Activated CD4-positive, alpha-beta T cell treated with anti-CD3 and anti-CD28 coated beads, Interleukin-2, Interleukin-4, amounts not matched to agents 100 ng/mL and 50 ng/mL, durations not matched to agents 16 hours and 8 hours (primary cell): ENCODE measurements around the gene CLRN2.
"Not testable (repeated sequence)": the region's sequence is repeated elsewhere in the genome, so short reads cannot be mapped to it uniquely, and the experiment has no call there.

ENCODE experiments used
- DNase-seq: peaks from one replicate; pipeline ENCODE4 v3.0.0-alpha.2; 2020; ENCODE audit warnings: low spot score

Gene CLRN2

DNA sequence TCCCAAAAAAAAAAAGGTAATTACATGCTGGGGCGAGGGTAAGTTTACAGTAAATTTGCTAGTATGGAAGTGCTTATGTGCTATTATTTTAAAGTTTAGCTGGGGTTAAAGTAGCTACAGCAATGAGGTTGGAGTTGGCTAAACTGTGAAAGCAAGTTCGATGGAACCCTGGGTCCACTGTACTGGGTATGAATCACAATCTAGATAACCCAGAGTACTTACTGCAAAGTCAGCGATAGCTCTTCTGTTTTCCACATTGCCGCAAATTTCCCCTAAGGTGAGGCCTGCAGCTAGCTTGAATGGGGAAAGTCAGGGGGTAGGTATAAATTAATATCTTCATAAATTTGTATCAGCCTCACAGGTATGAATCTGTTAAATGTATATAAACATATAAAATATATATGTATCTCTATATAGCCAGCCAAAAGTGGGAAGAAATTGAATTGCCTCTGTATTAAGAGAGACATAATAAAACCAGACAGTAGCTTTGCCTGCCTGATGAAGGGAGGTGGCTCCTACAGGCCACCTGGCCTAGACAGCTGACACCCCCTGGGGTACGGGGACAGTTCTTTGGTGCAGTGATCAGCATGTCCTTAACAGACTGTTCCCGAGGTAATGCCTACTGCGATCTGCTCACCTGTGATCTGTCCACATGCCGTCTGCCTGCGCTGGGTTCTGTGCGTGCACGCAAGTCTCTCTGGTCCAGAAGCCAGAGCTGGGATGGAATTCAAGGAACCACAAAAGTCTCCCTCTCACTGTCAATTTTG is 30.6 kb downstream of the CLRN2 start:
- DNase-seq = no peak

DNA sequence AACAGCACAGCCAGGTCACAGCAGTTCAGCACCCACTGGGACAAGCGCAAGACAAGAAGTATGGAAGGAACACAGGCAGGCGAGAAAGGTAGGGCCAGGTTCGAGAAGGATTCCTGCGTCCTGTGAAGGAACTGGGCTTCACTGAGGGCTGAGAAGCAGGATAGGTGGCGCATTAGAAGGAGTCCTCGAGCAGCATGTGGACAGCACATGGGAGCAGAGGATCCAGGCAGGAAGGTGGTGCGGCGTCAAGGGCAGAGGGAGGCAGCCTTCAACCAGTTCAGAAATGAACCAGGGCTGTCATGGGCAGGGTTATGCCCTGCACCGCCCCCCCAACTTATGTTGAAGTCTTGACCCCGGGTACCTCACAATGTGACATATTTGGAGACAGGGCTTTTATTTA is 31.3 kb downstream of the CLRN2 start:
- no peak for DNase-seq

DNA sequence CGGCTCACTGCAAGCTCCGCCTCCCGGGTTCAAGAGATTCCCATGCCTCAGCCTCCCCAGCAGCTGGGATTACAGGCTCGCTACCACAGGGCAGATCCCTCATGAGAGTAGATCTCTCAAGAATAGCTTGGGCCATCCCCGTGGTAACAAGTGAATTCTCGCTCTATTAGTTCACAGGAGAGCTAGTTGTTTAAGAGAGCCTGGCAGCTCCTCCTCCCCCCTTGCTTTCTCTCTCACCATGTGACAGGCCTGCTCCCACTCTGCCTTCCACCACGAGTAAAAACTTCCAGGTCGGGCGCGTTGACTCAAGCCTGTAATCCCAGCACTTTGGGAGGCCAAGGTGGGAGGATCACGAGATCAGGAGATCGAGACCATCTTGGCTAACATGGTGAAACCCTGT is 31.7 kb downstream of the CLRN2 start:
- DNase-seq = no peak

DNA sequence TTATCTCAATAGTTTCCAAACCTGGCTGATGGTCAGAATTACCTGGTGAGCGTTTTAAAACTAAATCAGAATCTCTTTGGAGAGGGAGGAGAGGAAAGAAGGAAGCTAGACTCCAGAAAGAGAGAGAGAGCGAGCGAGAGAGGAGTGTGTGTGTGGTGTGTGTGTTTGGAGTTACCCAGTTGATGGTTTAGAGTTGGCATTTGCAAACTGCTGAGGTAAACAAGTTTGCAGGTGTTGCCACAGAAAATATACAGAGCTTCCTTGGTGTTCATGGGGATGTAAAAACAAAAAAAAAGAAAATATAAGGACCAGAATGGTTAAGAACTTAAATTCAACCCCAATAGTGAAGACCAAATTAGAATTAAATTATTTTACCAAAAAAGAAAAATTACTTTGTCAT is 35.6 kb downstream of the CLRN2 start:
- DNase-seq = no peak

GRCh38 chr4:17552427-17552826 is 37.5 kb downstream of the CLRN2 start:
- no peak for DNase-seq

DNA sequence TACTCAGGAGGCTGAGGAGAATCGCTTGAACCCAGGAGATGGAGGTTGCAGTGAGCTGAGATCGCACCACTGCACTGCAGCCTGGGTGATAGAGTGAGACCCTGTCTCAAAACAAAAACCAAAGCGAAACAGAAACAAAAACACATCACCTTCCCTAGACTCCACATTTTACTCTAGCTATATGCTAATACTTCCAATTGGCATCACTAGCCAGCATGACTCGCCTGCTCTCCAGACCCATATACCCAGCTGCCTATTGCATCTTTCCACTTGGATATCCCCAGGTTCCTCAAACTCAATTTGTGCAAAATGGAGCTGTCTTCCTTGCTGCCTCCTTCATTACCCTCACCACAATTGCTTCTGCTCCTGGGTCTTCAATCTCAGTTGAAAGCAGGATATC is 39.6 kb downstream of the CLRN2 start:
- DNase-seq = no peak

DNA sequence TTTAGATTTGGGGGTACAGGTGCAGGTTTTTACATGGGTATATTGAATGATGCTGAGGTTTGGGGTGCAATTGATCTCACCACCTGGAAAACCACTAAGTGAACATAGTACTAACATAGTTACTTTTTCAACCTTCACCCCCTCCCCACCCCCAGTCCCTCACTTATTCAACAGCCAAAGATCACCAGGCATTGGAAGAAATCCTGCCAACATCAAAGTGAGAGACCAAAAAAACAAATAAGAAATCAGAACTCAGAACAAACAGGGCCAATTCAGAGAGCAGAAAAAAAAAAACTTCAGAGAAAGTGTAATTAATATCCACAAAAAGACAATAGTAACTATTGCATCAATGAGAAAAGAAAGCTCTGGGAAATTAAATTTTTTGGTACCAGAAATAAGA is 41.5 kb downstream of the CLRN2 start:
- no peak for DNase-seq

DNA sequence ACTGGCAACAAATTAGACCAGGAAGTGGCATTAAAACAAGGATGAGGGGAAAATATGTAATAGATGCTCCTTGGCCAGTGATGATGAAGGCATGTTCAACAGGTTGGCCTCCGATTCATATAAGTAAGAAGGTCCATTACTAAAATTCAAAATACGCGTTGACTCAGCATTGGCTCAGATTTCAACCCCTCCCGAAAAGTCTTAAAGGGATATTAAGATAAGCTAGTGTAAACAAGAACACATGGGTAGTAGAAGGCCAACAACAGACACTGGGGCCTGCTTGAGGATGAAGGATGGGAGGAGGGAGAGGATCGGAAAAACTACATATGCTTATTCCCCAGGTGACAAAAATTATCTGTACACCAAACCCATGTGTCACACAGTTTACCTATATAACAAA is 42.9 kb downstream of the CLRN2 start:
- no peak for DNase-seq

DNA sequence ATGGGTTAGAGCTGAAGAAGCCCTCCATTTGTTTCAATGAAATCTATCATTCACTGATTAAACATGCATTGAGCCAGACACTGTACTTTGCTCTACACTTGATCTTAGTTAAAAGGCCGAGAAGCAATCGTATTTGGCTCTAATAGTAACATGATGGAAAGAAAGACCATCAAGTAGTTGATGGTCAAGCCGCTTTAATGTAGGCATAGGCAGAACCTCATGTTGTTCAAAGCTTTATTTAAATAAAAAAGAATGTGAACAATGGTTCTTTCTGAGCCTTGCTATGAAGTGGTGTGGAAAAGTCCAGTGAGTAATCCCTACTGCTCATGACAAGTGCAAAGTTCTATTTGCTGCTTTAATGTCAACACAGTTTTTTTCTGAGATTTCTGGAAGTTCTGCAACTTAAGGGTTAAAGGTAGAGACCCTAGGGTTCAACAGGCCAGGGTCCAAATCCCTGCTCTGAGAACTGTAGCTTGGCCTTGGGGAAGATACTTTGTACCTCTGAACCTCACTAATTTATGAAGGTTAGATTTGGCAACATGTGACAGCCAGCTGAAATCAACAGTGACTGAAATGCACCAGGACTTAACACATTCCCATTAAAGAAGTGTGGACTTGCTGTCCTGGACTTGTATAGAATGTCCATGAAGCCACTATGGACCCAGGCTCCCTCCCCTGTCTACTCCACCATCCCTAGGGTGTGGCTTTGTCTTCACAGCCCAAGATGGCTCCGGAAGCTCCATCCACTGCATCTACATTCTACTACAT is 44.2 kb downstream of the CLRN2 start:
- DNase-seq = no peak

DNA sequence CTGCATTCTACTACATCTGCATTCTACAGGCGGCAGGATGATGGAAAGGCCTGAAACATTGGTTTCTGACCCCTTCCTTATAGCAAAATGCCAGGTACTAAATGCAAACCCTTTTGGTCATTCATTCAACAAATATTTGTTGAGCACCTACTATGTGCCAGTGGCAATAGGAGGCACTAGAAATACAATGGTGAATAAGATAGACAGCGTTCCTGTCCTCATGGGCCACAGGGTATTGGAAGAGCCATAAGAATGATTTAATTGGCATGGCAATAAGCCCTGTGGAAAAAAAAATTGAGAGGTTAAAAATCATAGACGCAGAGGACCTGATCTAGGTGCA is 44.7 kb downstream of the CLRN2 start:
- no peak for DNase-seq

DNA sequence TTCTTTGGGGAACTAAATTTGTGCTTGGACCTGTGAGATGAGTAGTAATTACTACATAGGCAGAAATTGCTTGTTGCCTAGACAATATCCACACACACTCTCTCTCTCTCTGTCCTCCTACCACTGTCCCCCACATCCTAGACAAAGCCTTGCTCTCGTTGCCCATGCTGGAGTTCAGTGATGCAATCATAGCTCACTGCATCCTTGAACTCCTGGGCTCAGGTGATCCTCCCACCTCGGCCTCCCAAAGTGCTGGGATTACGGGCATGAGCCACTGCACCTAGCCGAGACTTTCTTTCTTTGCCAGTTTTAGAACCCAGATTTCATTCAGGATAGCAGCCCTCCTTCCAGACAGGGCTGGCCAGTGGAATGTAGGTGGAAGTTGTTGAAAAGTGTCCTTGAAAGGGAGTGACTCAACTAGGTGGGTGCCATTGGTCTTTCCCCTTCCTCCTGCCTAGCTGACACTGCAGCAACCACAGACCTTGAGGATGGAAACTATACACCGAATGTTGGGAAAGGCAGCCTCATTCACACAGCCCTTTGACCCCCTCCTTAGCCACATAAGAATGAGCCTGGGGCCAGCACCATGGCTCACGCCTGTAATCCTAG is 45.2 kb downstream of the CLRN2 start:
- DNase-seq = no peak

DNA sequence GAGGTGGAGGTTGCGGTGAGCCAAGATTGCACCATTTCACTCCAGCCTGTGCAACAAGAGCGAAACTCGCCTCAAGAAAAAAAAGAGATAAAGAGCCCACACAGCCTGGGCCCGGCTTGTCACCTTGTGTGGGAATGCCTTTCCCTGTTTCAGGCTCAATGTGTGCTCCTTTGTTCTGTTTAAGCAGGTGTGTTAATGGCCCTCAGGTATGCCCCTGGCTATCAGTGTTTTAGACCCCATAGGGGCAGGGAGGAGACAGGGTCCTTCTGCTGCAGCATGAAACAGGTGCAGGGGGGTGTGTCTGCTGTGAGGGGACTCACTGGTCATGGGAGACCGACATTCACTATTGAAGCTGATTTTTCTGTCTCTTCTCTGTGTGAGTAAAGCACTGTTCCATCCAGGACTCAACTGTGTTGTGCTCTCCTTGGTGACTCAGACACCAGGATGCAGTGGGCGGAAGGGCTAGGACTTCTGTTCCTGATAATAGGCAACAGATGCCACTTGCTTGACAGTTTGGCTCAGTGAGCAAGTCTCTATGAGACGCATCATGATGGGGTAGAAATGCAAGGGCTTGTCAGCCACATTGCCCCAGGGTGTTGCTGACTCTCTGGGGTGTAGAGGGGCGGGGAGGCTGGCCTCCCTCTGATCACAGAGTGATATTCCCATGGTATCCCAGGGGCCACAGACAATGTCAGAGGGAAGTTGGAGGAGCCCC is 46.4 kb downstream of the CLRN2 start:
- DNase-seq = no peak

- no peak for DNase-seq
Observed at GRCh38 chr4:17562157-17562556, 47.2 kb downstream of the CLRN2 start.

DNA sequence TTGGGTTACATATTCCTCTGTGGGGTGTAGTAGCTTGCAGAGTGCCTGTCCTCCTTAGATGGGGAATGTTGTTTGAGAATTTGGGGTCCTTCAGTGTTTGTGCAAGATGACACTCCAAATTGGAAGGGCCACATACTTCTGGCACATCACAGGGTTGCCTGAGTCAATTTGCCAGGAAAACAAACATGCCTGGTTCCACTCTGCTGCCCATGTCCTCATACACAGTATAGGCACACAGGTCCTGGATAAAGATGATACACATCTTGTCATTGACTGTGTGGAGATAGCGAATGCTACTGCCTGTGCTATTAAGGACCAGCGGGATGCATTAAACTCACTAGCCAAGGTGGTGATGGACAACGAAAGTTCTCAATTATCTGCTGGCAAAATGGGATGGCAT is 50.9 kb downstream of the CLRN2 start:
- no peak for DNase-seq

- no peak for DNase-seq
Observed at GRCh38 chr4:17567271-17567670, 52.3 kb downstream of the CLRN2 start.

GRCh38 chr4:17574206-17574605 is 59.2 kb downstream of the CLRN2 start:
- no peak for DNase-seq

- not testable (repeated sequence) for DNase-seq
Observed at GRCh38 chr4:17575177-17575576, 60.2 kb downstream of the CLRN2 start.
